Ecto neural progenitor cell (in vitro differentiated cells): Measurements from ENCODE around the gene EXD2.
"Not testable (repeated sequence)": the region's sequence is repeated elsewhere in the genome, so short reads cannot be mapped to it uniquely, and the experiment has no call there.

Experiments used
- DNase-seq: peaks from one replicate; pipeline ENCODE4 v3.0.0-alpha.2; 2018; ENCODE audit warnings: low spot score

EXD2 gene

GRCh38 chr14:69191340-69192111, at the start of gene EXD2:
EXD2 (plus strand) TSS chr14:69191498; CDS start chr14:69209471, 17,973 bp downstream.
- peak; percentile 88 for DNase-seq

DNA sequence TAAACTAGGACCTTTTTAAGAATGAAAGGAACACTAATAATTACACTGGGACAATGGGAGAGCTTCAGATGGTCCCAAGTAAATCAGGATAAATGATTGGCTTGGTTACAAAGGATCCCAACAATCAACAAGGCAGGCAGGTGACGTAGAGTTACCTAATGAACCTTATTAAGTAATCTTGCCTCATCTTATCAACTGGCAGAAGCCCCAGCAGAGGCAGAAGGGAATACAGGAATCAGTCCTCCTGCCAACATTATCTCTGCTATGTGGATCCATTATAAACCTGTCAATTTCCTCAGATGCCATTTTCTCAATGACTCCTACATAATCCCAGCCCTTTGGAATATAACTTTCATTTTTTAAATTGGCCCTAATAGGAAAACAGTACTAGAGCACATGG, 49.7 kb upstream of the EXD2 start:
- DNase-seq, result no peak

GRCh38 chr14:69142101-69142500, 49.2 kb upstream of the EXD2 start:
- no peak for DNase-seq

GRCh38 chr14:69149461-69150244, 41.6 kb upstream of the EXD2 start:
- no peak for DNase-seq

DNA sequence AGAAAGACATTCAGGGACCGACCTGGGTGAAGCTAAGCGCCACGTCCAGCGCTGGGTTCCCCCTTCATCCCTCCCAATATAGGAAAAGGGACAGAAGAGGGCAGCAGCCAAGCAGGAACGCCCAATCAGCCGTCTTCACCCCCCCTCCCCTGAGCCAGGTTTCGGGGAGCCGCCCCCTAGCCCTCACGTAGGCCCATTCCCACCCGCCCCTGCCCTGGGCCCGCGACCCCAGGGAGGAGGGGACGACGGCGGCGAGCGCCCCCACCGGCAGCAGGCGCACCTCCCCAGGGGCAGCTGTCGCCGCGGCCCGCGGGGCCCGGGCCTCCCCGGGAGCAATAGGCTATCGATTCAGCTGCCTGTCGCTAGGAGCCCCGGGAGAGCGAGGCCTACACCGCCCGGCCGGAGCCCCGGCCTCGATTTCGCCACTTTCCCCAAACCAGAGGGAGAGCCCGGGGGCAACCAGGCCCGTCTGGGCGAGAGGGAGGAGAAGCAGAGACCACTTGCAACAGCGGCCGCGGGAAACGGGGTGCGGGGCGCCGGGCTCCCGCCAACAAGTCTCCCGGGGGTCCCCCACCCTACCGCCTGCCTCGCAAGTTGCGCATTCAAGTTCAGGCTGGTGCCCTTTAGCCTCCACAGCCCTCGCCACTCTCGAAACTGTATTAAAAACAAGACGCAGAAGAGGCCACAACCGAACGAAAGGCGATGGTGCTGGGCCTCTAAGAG, 39.7 kb upstream of the EXD2 start:
- peak; percentile 95 for DNase-seq

DNA sequence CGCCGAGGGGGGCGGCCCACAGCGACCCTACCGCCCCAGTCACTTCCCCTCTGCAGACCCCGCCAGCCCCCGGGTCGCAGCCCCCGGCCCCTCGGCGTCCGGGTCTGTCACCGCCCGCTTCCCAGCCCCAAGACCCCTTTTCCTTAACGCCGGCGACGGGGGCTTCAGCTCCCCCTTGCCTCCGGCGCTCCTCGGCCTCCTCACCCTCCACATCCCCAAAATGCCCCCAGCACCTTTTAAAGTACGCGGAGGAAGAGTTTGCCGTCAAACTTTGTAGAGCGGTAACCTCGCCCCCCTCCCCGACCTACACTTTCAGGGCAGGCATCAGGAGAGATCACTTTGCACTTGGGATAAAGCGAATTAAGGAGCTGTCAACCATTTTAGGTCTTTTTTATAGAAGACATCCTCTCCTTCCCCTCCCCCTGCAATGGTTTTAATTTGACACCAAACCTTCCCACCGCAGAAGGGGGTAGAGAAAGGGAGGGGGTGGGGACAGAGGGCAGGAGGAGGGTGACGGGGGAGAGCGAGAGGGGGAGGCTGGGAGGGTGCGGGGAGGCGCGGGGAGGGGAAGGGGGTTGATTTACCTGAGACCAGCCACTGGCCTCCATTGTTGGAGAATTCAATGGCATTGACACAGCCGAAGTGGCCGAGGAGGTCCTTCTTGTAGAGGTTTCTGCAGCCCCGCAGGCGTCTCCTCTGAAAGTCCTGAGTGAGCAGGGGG, 39.0 kb upstream of the EXD2 start:
- DNase-seq, result peak; percentile 66

DNA sequence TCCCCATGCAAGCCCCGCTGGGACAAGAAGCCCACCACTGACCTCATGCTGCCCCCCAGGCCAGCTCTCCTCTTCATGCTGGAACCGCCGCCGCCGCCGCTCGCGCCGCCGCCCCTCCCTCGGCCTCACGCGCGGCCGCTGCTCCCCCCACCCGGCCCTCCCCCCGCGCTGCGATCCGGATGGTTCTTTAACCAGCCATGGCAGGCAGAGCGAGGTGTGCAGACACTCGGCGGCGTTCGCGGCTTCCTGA, 38.5 kb upstream of the EXD2 start, which contains the start of gene DCAF5:
Gene DCAF5, minus strand, starts transcription at position 218 of the 250 bp plus-strand sequence. Its CDS starts 141 bp downstream, at position 77.
- peak; percentile 93 for DNase-seq

DNA sequence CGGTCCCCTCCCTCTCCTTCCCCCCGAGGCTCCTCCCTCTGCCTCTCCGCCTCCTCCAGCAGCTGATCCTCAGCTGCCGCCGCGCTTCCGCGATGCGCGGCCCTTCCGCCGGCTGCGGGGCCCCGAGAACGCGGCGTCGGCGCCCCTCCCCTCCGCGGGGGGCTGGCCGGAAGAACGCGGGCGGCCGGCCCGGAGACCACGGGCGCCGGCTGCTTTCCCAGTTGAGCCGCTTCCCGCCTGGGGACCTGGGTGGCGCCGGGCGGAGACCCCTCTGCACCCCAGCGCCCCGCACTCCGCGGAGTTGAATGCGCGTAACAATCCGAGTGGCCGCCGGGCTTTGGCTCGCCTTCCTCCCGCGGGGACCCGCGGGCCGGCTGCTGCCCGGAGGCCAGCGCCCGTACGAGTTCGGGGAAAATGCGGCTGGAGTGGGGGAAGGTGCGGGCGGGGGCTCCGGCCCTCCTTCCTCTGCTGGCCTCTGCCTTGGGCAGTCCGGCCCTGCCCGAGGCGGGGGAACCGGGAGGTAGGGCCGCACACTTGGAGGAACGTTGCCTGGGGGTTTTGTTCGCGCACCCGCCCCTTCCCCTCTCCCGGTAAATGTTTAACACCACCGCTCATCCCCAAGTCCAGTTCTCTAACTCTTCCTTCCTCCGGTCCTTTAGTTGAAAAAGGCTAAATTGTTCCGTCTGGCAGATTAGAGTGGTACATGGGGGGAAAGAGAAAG, 38.0 kb upstream of the EXD2 start:
- no peak for DNase-seq

DNA sequence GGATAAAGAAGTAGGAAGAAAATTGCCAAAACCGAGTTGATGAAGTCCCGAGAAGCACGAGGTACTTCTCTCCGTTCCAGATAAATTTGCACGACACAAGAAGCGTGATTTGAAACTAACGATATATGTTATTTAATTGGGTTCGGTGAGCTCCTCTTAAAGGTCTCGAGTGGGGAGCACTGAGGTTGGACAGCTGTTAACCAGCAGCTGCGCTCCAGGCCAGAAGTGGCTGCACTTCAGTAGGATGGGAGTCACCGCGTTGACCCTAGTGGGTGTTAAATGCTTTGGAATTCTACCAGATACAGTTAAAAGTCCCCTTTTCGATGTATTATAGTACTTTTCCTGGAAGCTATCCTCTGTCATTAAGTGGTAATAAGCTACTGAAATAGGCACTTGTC, 37.4 kb upstream of the EXD2 start:
- no peak for DNase-seq

DNA sequence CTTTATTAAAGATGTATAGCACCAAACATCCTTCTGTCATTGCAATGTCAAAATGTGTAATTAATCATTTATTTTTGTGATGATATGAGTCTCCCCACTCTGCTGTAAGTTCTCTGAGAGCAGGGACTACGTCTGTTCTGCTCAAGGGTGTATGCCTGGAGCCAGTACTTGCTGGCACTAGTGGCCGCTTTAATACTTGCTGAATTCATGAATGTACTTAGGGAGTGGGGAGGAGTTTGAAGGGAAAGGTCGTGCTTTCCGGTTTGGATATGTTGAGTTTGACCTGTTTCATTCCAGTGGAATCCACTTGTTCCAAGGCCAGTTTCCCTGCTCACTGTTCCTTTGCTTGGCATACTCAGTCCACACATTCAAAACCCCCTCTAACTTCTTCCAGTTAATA, 36.5 kb upstream of the EXD2 start:
- no peak for DNase-seq

GRCh38 chr14:69156224-69156623, 35.1 kb upstream of the EXD2 start:
- DNase-seq, result no peak

- no peak for DNase-seq
These were observed 29.7 kb upstream of the EXD2 start for GRCh38 chr14:69161590-69161989.

DNA sequence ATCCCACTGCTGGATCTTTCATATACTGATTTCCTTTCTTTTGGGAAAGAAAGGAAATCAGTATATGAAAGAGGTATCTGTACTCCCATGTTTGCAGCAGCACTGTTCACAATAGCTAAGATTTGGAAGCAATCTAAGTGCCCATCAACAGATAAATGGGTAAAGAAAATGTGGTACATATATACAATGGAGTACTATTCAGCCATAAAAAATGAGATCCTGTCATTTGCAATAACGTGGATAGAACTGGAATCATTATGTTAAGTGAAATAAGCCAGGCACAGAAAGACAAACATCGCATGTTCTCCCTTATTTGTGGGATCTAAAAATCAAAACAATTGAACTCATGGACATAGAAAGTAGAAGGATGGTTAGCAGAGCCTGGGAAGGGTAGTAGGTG, 25.5 kb upstream of the EXD2 start:
- DNase-seq, result not testable (repeated sequence)

- no peak for DNase-seq
These were observed 20.5 kb upstream of the EXD2 start for GRCh38 chr14:69170839-69171238.

DNA sequence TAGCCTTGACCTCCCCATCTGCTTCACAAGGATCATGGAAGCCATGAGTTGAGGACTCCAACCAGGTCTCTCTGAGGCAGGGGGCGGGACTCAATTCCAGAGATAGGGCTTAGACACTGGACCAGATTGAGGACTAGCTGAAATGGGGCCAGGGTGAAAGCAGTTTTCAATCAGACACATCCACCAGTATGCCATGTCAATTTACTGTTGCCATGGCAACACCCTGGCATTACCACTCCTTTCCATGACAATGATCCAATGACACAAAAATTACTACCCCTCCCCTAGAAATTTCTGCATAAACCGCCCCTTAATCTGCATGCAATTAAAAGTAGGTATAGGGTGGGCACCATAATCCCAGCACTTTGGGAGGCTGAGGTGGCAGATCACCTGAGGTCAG, 19.7 kb upstream of the EXD2 start:
- no peak for DNase-seq

DNA sequence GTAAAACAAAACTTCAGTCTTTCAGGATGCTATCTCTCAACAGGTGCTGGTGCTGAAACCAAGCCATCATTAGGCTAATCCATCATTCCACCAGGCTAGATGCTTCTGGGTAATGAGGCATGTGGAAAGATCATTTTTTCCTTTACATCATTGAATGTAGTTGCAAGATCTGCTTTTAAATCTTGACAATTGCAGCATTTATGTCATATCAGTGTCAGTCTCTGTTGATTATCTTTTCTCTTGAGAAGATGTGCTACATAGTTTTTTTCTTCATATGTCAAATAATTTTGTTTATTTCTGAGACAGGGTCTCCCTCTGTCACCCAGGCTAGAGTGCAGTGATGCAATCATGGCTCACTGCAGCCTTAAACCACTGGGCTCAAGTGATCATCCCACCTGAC, 16.2 kb upstream of the EXD2 start:
- no peak for DNase-seq

DNA sequence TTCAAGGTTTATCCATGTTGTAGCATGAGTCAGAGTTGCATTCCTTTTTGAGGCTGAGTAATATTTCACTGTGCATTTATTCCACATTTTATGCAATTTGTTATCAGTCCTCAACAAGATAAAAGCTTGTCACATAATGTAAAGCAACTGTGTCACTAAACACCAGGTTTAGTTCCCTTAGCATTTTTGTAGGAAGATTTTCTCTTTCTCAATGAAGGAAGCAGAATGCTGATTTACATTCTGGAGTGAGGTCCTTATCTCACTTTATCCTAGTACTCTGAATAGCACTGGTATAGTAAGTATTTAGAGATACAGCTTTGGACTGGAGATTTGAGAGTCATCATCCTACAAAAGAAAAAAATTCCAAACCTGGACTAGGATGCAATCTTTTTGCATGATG, 9.8 kb upstream of the EXD2 start:
- no peak for DNase-seq

DNA sequence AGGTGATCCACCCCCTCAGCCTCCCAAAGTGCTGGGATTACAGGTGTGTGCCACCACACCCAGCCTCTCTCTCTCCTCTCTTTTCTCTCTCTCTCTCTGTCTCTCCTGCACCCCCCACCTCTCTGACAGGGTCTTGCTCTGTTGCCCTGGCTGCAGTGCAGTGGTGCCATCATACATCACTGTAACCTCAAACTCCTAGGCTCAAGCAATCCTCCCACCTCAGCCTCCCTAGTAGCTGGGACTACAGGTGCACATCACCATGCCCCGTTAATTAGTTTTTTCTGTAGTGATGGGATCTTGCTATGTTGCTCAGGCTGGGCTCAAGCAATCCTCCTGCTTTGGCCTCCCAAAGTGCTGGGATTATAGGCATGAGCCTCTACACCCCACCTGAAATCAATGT, 8.7 kb upstream of the EXD2 start:
- DNase-seq, result not testable (repeated sequence)

GRCh38 chr14:69183735-69184134, 7.6 kb upstream of the EXD2 start:
- no peak for DNase-seq

- no peak for DNase-seq
These were observed 1.1 kb upstream of the EXD2 start for GRCh38 chr14:69190191-69190590.

GRCh38 chr14:69193721-69194120, 2.4 kb downstream of the EXD2 start:
- DNase-seq, result no peak

DNA sequence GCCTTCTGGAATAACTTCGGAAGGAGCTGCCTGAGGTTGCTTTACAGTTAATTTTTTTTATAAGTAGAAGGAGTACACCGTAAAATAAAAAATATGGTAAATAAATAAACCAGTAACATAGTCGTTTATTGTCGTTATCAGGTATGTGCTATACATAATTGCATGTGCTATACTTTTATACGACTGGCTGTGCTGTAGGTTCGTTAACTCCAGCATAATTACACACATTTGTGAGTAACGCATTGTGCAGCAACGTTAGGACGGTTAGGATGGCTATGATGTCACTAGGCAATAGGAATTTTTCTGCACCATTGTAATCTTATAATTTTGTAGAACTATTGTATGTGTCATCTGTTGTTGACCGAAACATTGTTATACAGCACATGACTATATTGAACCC, 8.5 kb downstream of the EXD2 start:
- no peak for DNase-seq
